Activated CD8-positive, alpha-beta memory T cell treated with anti-CD3 and anti-CD28 coated beads for 48 hours (primary cell): Measurements from ENCODE around the gene SNAP47.
"Not testable (repeated sequence)": the region's sequence is repeated elsewhere in the genome, so short reads cannot be mapped to it uniquely, and the experiment has no call there.

Experiments used
- DNase-seq, 3 experiments: peaks; one replicate each; pipeline ENCODE4 v3.0.0-alpha.2; 2020; ENCODE audit warnings: low read depth in 2 of 3, low spot score in 2 of 3

SNAP47 gene

GRCh38 chr1:227734856-227735538 is at the start of gene SNAP47, which contains the start of gene JMJD4:
Gene SNAP47 (plus strand): TSS chr1:227735435. CDS start chr1:227747737, 12,302 bp downstream.
Gene JMJD4 (minus strand): TSS chr1:227735302. CDS start chr1:227735273, 29 bp downstream.
- DNase-seq = peak; percentile 82 to 88 (median 87)

GRCh38 chr1:227685807-227686206 is 49.4 kb upstream of the SNAP47 start:
- no peak for DNase-seq

GRCh38 chr1:227697321-227697864 is 37.8 kb upstream of the SNAP47 start:
- no peak for DNase-seq

- not testable (repeated sequence) for DNase-seq
Measured at GRCh38 chr1:227701631-227702030, 33.6 kb upstream of the SNAP47 start.

GRCh38 chr1:227707846-227708245 is 27.4 kb upstream of the SNAP47 start:
- no peak for DNase-seq

- DNase-seq = no peak
Measured at GRCh38 chr1:227709451-227709850, 25.8 kb upstream of the SNAP47 start.

DNA sequence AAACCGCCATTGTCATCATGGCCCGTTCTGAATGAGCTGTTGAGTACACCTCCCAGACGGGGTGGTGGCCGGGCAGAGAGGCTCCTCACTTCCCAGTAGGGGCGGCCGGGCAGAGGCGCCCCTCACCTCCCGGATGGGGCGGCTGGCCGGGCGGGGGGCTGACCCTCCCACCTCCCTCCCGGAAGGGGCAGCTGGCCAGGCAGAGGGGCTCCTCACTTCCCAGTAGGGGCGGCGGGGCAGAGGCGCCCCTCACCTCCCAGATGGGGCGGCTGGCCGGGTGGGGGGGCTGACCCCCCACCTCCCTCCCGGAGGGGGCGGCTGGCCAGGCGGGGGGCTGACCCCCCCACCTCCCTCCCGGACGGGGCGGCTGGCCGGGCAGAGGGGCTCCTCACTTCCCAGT is 24.8 kb upstream of the SNAP47 start:
- not testable (repeated sequence) for DNase-seq

- no peak for DNase-seq
Measured at GRCh38 chr1:227712648-227713047, 22.6 kb upstream of the SNAP47 start.

DNA sequence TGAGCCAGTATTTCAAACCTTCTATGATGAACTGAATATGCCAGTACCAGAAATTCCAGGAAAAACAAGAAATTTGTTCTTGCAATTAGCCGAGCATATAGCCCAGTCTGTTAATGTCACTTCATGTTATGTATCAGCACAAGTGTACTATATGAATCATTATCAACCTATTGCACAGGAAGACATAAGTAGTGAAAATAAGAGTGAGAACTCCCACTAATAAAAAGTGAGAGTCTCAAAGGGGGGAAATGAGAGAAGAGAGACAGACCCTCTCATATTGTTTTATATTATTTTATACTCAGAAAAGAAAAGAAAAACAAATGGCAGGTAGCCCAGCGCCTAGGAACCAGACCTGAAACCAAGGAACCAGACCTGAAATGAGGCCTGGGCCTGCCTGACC is 16.3 kb upstream of the SNAP47 start:
- DNase-seq = no peak

- no peak for DNase-seq
Measured at GRCh38 chr1:227723474-227723873, 11.8 kb upstream of the SNAP47 start.

DNA sequence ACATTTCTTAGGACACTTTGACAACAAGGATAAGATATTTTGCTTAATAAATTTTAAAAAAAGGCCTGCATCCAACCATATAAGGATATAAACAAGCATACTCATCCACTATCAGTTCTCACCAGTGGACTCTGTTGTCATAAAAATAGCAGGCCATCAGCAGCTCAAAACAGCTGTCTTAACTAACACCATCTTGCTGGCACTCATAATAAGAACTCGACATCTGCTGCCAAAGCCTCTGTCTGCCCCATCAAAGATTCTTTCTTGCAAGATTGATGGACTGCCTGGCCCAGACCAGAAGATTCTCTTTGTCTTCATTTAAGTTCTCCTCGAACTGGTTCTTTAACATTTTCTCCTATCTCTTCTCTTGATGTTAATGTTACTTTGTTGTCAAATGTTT is 10.2 kb upstream of the SNAP47 start:
- no peak for DNase-seq

DNA sequence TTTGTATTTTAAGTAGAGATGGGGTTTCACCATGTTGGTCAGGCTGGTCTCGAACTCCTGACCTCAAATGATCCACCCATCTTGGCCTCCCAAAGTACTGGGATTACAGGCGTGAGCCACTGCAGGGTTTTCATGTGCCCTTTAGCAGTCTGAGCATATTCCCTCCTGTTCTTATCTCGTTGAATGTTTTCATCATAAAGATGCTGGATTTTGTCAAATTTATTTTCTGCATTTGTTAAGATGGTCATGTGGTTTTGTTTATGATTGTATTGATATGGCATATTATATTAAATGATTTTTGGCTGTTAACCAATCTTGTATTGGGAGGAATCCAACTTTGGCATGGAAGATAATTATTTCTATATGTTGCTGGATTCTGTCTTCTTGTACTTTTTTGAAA is 8.9 kb upstream of the SNAP47 start:
- DNase-seq = no peak

- DNase-seq = no peak
Measured at GRCh38 chr1:227726924-227727599, 8.2 kb upstream of the SNAP47 start.

- DNase-seq = peak in 1 of 3 experiments; percentile 37
Measured at GRCh38 chr1:227728059-227728891, 7.0 kb upstream of the SNAP47 start.

GRCh38 chr1:227728892-227729143 is 6.4 kb upstream of the SNAP47 start:
- no peak for DNase-seq

- DNase-seq = no peak
Measured at GRCh38 chr1:227729144-227729880, 5.9 kb upstream of the SNAP47 start.

DNA sequence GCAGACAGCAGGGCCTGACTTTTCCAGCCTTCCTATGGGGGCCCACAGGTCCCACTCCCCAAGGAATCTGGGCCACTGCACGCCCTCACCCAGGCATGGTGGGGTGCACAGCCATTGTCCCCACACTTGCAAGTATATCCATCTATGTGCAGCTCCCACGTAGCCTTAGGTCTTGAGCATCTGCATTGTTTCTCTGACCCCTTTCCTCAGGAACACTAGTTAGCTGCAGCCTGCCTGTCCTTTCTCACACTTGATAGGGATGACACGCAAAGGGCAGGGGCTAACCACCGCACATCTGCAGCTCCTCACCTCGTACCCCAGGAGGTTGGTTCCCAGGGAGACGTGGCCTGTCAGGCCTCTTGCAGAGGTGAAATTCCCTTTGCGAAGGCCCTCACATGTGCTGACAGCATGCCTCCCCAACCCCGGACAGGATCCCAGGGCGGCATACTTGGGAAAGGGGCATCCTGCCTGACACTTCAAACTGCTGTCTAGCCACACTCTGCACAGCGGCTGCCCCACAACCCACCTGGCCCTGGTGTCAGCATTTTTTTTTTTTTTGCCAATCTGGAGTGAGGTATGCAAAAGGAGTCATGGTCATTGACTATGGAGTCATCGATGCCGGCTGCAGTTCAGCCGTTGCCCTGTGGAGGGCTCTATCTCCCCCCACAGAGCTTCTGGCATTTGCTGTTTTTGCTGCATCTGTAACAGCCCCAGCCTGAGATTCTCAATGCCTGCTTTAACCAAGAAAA is 5.2 kb upstream of the SNAP47 start:
- no peak for DNase-seq

- DNase-seq = no peak
Measured at GRCh38 chr1:227730630-227731151, 4.5 kb upstream of the SNAP47 start.

GRCh38 chr1:227731241-227731677 is 4.0 kb upstream of the SNAP47 start:
- DNase-seq = no peak
